HG03139 (cell line): Measurements from ENCODE around the gene HRG.

Experiments used
- ATAC-seq: cut with Tn5 transposase; IDR thresholded peaks from one replicate; pipeline ENCODE4 v1.9.1; 2021; ENCODE audit not compliant: unreplicated experiment

HRG gene

DNA sequence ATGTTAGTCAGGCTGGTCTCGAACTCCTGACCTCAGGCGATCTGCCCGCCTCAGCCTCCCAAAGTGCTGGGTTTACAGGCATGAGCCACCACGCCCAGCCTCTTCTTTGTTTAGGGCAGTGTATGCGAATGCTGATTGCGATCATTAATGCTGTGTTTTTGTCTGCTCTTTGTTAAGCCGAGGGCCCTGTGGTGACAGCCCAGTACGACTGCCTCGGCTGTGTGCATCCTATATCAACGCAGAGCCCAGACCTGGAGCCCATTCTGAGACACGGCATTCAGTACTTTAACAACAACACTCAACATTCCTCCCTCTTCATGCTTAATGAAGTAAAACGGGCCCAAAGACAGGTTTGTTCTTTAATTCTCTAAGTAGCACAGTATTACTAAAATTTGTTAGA, 59.1 kb downstream of the HRG start:
- ATAC-seq, result no peak
